Right lobe of liver (tissue), 6 donors: ENCODE measurements around the gene SUCLA2. TPM values are rescaled to one million over a fixed set of nuclear protein-coding genes. Genes with fewer than 3 reads are reported as not detected.

Experiments used
- ATAC-seq, 4 donors: fragments of 200-7000 bp; cut with Tn5 transposase; one replicate each; pipeline ENCODE4 v1.9.1; 2020; ENCODE audit warnings: mild to moderate bottlenecking in 4 of 4, moderate library complexity in 4 of 4
- DNase-seq, 3 donors: peaks; one replicate each; pipeline ENCODE4 v3.0.0-alpha.2; 2020
- H3K27ac ChIP-seq, 3 donors: fragments of 200-600 bp; one replicate each; pipeline ENCODE4 v1.8.0; 2022
- H3K27me3 ChIP-seq, 2 donors: fragments of 200-600 bp; one replicate each; pipeline ENCODE4 v1.8.0; 2022
- H3K36me3 ChIP-seq, 4 donors: fragments of 200-600 bp; sonication (generic) in 1 of 4; one replicate each; pipeline versions ENCODE4 v1.5.1 to v1.8.0; 2017 to 2022; ENCODE audit warnings: control low read depth in 1 of 4
- H3K4me1 ChIP-seq, 4 donors: fragments of 200-600 bp; sonication (generic) in 1 of 4; one replicate each; pipeline versions ENCODE4 v1.5.1 to v1.8.0; 2017 to 2022; ENCODE audit warnings: control low read depth in 1 of 4
- H3K4me3 ChIP-seq, 3 donors: fragments of 200-600 bp; one replicate each; pipeline ENCODE4 v1.8.0; 2022
- H3K9me3 ChIP-seq, 4 donors: fragments of 200-600 bp; sonication (generic) in 1 of 4; one replicate each; pipeline versions ENCODE4 v1.5.1 to v1.8.0; 2017 to 2022; ENCODE audit warnings: control low read depth in 1 of 4
- CTCF ChIP-seq, 4 donors: fragments of 200-600 bp in 3 of 4; fragments of 450-650 bp in 1 of 4; IDR thresholded peaks; one replicate each; pipeline versions ENCODE4 v1.5.1 to v1.8.0; 2016 to 2022; ENCODE audit warnings: antibody characterized with exemption in 4 of 4, mild to moderate bottlenecking in 2 of 4
- POLR2A ChIP-seq: fragments of 450-650 bp; IDR thresholded peaks from one replicate; pipeline ENCODE4 v1.6.1; 2017; ENCODE audit warnings: antibody characterized with exemption, mild to moderate bottlenecking
- WGBS: methylation state at CpG from one replicate; pipeline ENCODE4 v1.1.6; 2018; ENCODE audit warnings: low coverage, low lambda C conversion rate; ENCODE audit not compliant: insufficient coverage; ENCODE audit errors: missing lambda C conversion rate; 5-methylcytosine and 5-hydroxymethylcytosine counted together
- intact Hi-C, 2 donors: fragments of 100-400 bp; cut with DNase I; formaldehyde crosslinking; loops; one replicate each; pipeline versions ENCODE4 v1.11.2 to v1.14.1; 2022
- total RNA-seq, 6 experiments: library from RNA; depleted of rRNA in 2 of 6; stranded (reverse); fragments of >200 nt in 2 of 6; fragmentation: NEBNext Ultra II Directional in 3 of 6; extraction: Animal tissue kit (Norgen Biotek cat#: 25700) in 3 of 6; gene quantifications; one replicate each; pipeline versions ENCODE4 v1.1.0 to v1.2.4, GENCODE V29; 2016 to 2023
- donor health status: DM: no; HTN: yes; CAD: no.
- donor health status: DM: no; HTN: no; CAD: no.
- donor health status: DM: no; HTN: no; CAD: no.
- donor health status: DM: no; HTN: yes; CAD: no.
- donor health status: DM: no; HTN: yes; CAD: no.

SUCLA2 gene
- total RNA-seq, 6 experiments from 2014 or later = 16.0 to 35.8 (median 19.8) TPM

DNA sequence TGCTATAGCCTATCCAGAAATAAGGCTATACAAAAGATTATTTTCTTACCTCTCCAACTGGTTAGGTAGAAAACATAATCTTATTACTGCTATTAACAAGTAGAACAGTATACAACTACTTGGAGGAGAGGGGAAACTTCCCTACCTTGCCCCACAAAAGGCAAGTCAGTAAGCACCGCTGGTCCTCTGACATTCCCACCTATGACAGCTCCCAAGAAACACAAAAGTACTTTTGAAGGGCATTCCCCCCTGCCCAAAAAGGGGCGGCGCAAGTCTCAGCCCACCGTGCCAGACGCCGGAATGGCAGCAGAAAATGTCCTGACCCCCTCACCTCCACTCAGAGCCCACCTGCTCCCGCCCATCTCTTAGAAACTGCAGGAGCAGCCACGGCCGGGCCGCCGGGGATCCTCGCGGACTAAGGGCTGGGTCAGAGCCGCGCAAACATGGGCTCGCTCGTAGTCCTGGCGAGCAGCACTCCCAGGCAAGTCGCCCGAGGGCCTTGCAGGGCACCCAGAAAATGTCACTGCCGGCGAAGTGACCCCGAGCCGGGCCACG lies 437 bp downstream of the SUCLA2 start:
- Histone ChIP-seq H3K9me3 (no peaks in the 10 kb centered on the region), H3K27me3 (no peaks in the 10 kb centered on the region), H3K4me3 (peak overlapping the region; percentile 79 to 97 (median 88)), H3K36me3 (peaks cover 0 to 4% (median under 1%) of the 10 kb centered on the region in 4 donors), H3K27ac (peak overlapping the region; percentile 58 to 83 (median 73)), H3K4me1 (peaks cover 0 to 17% (median 6%) of the 10 kb centered on the region in 4 donors)
- intact Hi-C loops = no loop called here
- ATAC-seq (peak; percentile 52 to 67 (median 65)), DNase-seq (no peak)
- no peak for TF ChIP-seq POLR2A
- no peak for TF ChIP-seq CTCF (IDR thresholded peaks at IDR 0.05)
- 0% methylated on average over 3 of the region's 25 CpGs for WGBS

GRCh38 chr13:47999973-48000372 lies 1.1 kb downstream of the SUCLA2 start:
- peaks cover 0 to 17% (median 6%) of the 10 kb centered on the region in 4 donors for H3K4me1 ChIP-seq
- no peaks in the 10 kb centered on the region for H3K9me3 ChIP-seq
- peak overlapping the region; percentile 79 to 97 (median 88) for H3K4me3 ChIP-seq
- TF ChIP-seq POLR2A = no peak
- no peak for TF ChIP-seq CTCF (IDR thresholded peaks at IDR 0.05)
- peaks cover 0 to 7% (median 2%) of the 10 kb centered on the region in 4 donors for H3K36me3 ChIP-seq
- H3K27me3 ChIP-seq = no peaks in the 10 kb centered on the region
- H3K27ac ChIP-seq = peak overlapping the region in 1 of 3 donors; percentile 83
- WGBS = 24% methylated on average over 5 of the region's 5 CpGs
- ATAC-seq (no peak), DNase-seq (no peak)
- intact Hi-C loops = no loop called here

- peaks cover 0 to 7% (median 2%) of the 10 kb centered on the region in 4 donors for H3K36me3 ChIP-seq
- intact Hi-C loops = no loop called here
- no peak overlapping the region for H3K27ac ChIP-seq
- ATAC-seq = no peak
- no peaks in the 10 kb centered on the region for H3K9me3 ChIP-seq
- peaks cover 0 to 17% (median 6%) of the 10 kb centered on the region in 4 donors for H3K4me1 ChIP-seq
- TF ChIP-seq CTCF (IDR thresholded peaks at IDR 0.05) (no peak), POLR2A (no peak)
- no peak for DNase-seq
- no peaks in the 10 kb centered on the region for H3K27me3 ChIP-seq
- 100% methylated on average over 2 of the region's 2 CpGs for WGBS
- H3K4me3 ChIP-seq = no peak overlapping the region
Observed at GRCh38 chr13:47997384-47997783, 3.7 kb downstream of the SUCLA2 start.

DNA sequence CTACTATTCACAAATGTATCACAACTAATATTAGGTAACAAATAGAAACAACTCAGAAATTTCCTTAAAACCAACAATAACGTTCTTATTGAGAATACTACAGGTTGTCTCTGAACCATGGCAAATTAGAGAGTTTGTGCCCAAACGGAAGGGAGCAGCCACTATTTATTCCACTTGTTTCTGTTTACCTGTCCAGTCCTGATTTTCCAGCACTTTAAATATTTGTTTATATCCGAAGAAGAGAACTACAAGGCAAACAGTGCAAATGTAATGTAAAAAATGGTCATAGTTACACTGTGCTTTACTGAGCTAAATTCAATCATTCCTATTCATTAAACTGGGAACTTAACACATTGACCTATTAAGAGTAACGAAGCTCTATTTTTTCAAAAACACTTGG lies 9.2 kb downstream of the SUCLA2 start:
- Histone ChIP-seq H3K4me3 (no peak overlapping the region), H3K27ac (peak overlapping the region in 2 of 3 donors; percentile 42 to 68), H3K4me1 (peaks cover 0 to 27% (median 9%) of the 10 kb centered on the region in 4 donors), H3K27me3 (no peaks in the 10 kb centered on the region), H3K36me3 (peaks cover 0 to 7% (median 2%) of the 10 kb centered on the region in 4 donors), H3K9me3 (no peaks in the 10 kb centered on the region)
- ATAC-seq (peak; percentile 30 to 68 (median 52)), DNase-seq (no peak)
- TF ChIP-seq CTCF (IDR thresholded peaks at IDR 0.05) = no peak
- TF ChIP-seq POLR2A = no peak
- intact Hi-C loops = no loop called here
- WGBS = 36% methylated on average over 4 of the region's 4 CpGs
